HepG2 (cell line): ENCODE data around the gene ZNF440. TPM values are rescaled to one million over a fixed set of nuclear protein-coding genes. Genes with fewer than 3 reads are reported as not detected.
A peak's percentile ranks its signal among the peaks of the same experiment; 100 is the strongest.
"Not testable (repeated sequence)": the region's sequence is repeated elsewhere in the genome, so short reads cannot be mapped to it uniquely, and the experiment has no call there.

Experiments used
- ASH2L ChIP-seq: fragments of 300-600, 200-600 bp; sonication (generic); IDR thresholded peaks from 2 replicates; pipeline ENCODE4 v1.7.0; 2017; ENCODE audit warnings: low read depth, mild to moderate bottlenecking, moderate library complexity, mixed read lengths, low read length; ENCODE audit not compliant: insufficient read length
- FOXC1 ChIP-seq: sonication (generic); formaldehyde crosslinking; IDR thresholded peaks from 2 replicates; pipeline ENCODE4 v1.8.0; 2022; ENCODE audit warnings: mild to moderate bottlenecking, missing genetic modification reagents, borderline replicate concordance
- FOXK2 ChIP-seq: fragments of 450-650 bp; IDR thresholded peaks from 2 replicates; pipeline ENCODE4 v1.6.1; 2016
- GATAD2A ChIP-seq: IDR thresholded peaks from 2 replicates; pipeline ENCODE4 v1.6.1; 2016
- HDAC2 ChIP-seq: sonication (generic); formaldehyde crosslinking; IDR thresholded peaks from 2 replicates; pipeline ENCODE4 v1.4.0; 2020; ENCODE audit warnings: missing genetic modification reagents
- HMG20B ChIP-seq: conservative IDR thresholded peaks from 2 replicates; pipeline ENCODE4 v1.6.1; 2016; ENCODE audit warnings: missing genetic modification reagents, missing compliant biosample characterization
- HNF4G ChIP-seq, 2 experiments: sonication (generic) in 1 of 2; formaldehyde crosslinking in 1 of 2; IDR thresholded peaks; 2 replicates each; pipeline versions ENCODE4 v1.4.0 to v1.6.1; 2011 to 2020; ENCODE audit warnings: borderline replicate concordance in 2 of 2, low read depth in 2 of 2, mild to moderate bottlenecking in 2 of 2, low read length in 1 of 2, missing genetic modification reagents in 1 of 2, moderate library complexity in 1 of 2
- KLF16 ChIP-seq, 2 experiments: sonication (generic) in 1 of 2; formaldehyde crosslinking in 1 of 2; IDR thresholded peaks; 2 replicates each; pipeline versions ENCODE4 v1.6.1 to v1.8.0; 2016 to 2023; ENCODE audit warnings: missing genetic modification reagents in 2 of 2, missing compliant biosample characterization in 1 of 2
- MIER2 ChIP-seq: IDR thresholded peaks from 2 replicates; pipeline ENCODE4 v1.6.1; 2016; ENCODE audit warnings: missing biosample characterization, missing genetic modification reagents
- MIXL1 ChIP-seq: IDR thresholded peaks from 2 replicates; pipeline ENCODE4 v1.6.1; 2016
- NR2F6 ChIP-seq, 2 experiments: IDR thresholded peaks; 2 replicates each; pipeline ENCODE4 v1.6.1; 2016; ENCODE audit warnings: antibody characterized with exemption in 1 of 2, mild to moderate bottlenecking in 1 of 2
- PITX1 ChIP-seq: sonication (generic); formaldehyde crosslinking; IDR thresholded peaks from 2 replicates; pipeline ENCODE4 v1.5.1; 2020; ENCODE audit warnings: mild to moderate bottlenecking, missing genetic modification reagents
- RARA ChIP-seq: IDR thresholded peaks from 2 replicates; pipeline ENCODE4 v1.6.1; 2016; ENCODE audit warnings: missing genetic modification reagents, missing compliant biosample characterization
- RXRB ChIP-seq: IDR thresholded peaks from 2 replicates; pipeline ENCODE4 v1.6.1; 2016; ENCODE audit warnings: borderline replicate concordance, missing genetic modification reagents, missing compliant biosample characterization
- SIX1 ChIP-seq: sonication (generic); formaldehyde crosslinking; IDR thresholded peaks from 2 replicates; pipeline ENCODE4 v1.4.0; 2020; ENCODE audit warnings: missing genetic modification reagents, borderline replicate concordance
- SOX6 ChIP-seq, 2 experiments: fragments of 450-650 bp in 1 of 2; sonication (generic) in 1 of 2; formaldehyde crosslinking in 1 of 2; IDR thresholded peaks; 2 replicates each; pipeline versions ENCODE4 v1.4.0 to v1.6.1; 2017 to 2020; ENCODE audit warnings: antibody characterized with exemption in 1 of 2, mild to moderate bottlenecking in 1 of 2, missing genetic modification reagents in 1 of 2
- ZGPAT ChIP-seq: IDR thresholded peaks from 2 replicates; pipeline ENCODE4 v1.6.1; 2016; ENCODE audit warnings: mild to moderate bottlenecking
- ZMYM2 ChIP-seq: sonication (generic); formaldehyde crosslinking; IDR thresholded peaks from 2 replicates; pipeline ENCODE4 v1.8.0; 2022; ENCODE audit warnings: mild to moderate bottlenecking, missing genetic modification reagents
- ZNF292 ChIP-seq: sonication (generic); formaldehyde crosslinking; IDR thresholded peaks from 2 replicates; pipeline ENCODE4 v1.8.1; 2022; ENCODE audit warnings: mild to moderate bottlenecking, low read depth, missing genetic modification reagents, borderline replicate concordance
- ZNF441 ChIP-seq: sonication (generic); formaldehyde crosslinking; IDR thresholded peaks from 2 replicates; pipeline ENCODE4 v1.7.0; 2021; ENCODE audit warnings: missing genetic modification reagents, borderline replicate concordance
- ZNF574 ChIP-seq: sonication (generic); formaldehyde crosslinking; IDR thresholded peaks from 2 replicates; pipeline ENCODE4 v1.4.0; 2020; ENCODE audit warnings: missing genetic modification reagents
- ZNF614 ChIP-seq: IDR thresholded peaks from 2 replicates; pipeline ENCODE4 v1.6.1; 2018; ENCODE audit warnings: missing biosample characterization, missing genetic modification reagents, inconsistent platforms, borderline replicate concordance
- polyA plus RNA-seq, 8 experiments: library from polyadenylated mRNA; depleted of rRNA in 3 of 8; stranded (reverse) in 7 of 8; unstranded in 1 of 8; fragments of >200 nt; fragmentation: Illumina TruSeq in 4 of 8; extraction: Trizol in 4 of 8; gene quantifications; 2 replicates each; pipeline versions ENCODE4 v1.2.1 to v1.2.3, GENCODE V29; 2011 to 2016; ENCODE audit warnings: low read depth in 4 of 8, missing spikeins in 1 of 8, mixed read lengths in 1 of 8; ENCODE audit not compliant: insufficient read depth in 1 of 8
- total RNA-seq, 5 experiments: library from RNA; depleted of rRNA; stranded (reverse); fragments of >200 nt; fragmentation: Illumina TruSeq; extraction: Trizol; gene quantifications; 2 replicates each; pipeline ENCODE4 v1.2.3, GENCODE V29; 2016; ENCODE audit warnings: low read depth in 1 of 5
- TF ChIP-seq, protein P1 (sequence below), 2 experiments: sonication (generic) in 1 of 2; formaldehyde crosslinking in 1 of 2; IDR thresholded peaks; 2 replicates each; pipeline versions ENCODE4 v1.4.0 to v1.6.1; 2018 to 2020; ENCODE audit warnings: missing genetic modification reagents in 2 of 2, borderline replicate concordance in 1 of 2, low read depth in 1 of 2, mild to moderate bottlenecking in 1 of 2, missing biosample characterization in 1 of 2

The ZNF440 gene
- total and polyA plus RNA-seq, 2 of the 13 experiments (the other 11 are each of a cell fraction or from before 2014, with no cell fraction given): 2.7 to 12.4 TPM

GRCh38 chr19:11776669-11777068 is 37.4 kb upstream of the ZNF440 start (continued):
- TF ChIP-seq MIXL1 (CRISPR knock-in tag) (peak; percentile 84), SOX6 (CRISPR knock-in tag; IDR thresholded peaks at IDR 0.05) (peak; percentile 58), ZNF574 (CRISPR knock-in tag) (0 out of 2 replicates have a peak, but pooled peaks have one; percentile 32), NR2F6 (IDR thresholded peaks at IDR 0.05) (peak; percentile 49; the same call in 1 of the 2 replicates), NR2F6 (CRISPR knock-in tag; IDR thresholded peaks at IDR 0.05) (peak; percentile 54), MIER2 (0 out of 2 replicates have a peak, but pooled peaks have one; percentile 36), GATAD2A (CRISPR knock-in tag) (peak; percentile 57; the same call in 1 of the 2 replicates), ZMYM2 (CRISPR knock-in tag) (peak; percentile 61; the same call in 1 of the 2 replicates), RXRB (CRISPR knock-in tag) (peak; percentile 55; the same call in 1 of the 2 replicates), ZNF441 (CRISPR knock-in tag) (0 out of 2 replicates have a peak, but pooled peaks have one; percentile 77), FOXC1 (CRISPR knock-in tag) (0 out of 2 replicates have a peak, but pooled peaks have one; percentile 38), KLF16 (CRISPR knock-in tag; IDR thresholded peaks at IDR 0.05) (0 out of 4 replicates have a peak, but pooled peaks of 1 of the 2 experiments have one; percentile 22), HNF4G (IDR thresholded peaks at IDR 0.05; ENCODE audit: borderline replicate concordance, low read depth, low read length) (peak; percentile 74), PITX1 (CRISPR knock-in tag) (peak; percentile 87), FOXK2 (peak; percentile 58; the same call in 1 of the 2 replicates), SIX1 (CRISPR knock-in tag) (0 out of 2 replicates have a peak, but pooled peaks have one; percentile 9), ZGPAT (CRISPR knock-in tag) (peak; percentile 76), ASH2L (peak; percentile 50), ZNF292 (CRISPR knock-in tag) (peak; percentile 60), RARA (CRISPR knock-in tag) (peak; percentile 52), ZNF614 (CRISPR knock-in tag) (0 out of 2 replicates have a peak, but pooled peaks have one; percentile 60), HMG20B (CRISPR knock-in tag) (0 out of 2 replicates have a peak, but pooled peaks have one; percentile 19), HDAC2 (peak; percentile 42; the same call in 1 of the 2 replicates)
- TF ChIP-seq SOX6 (IDR thresholded peaks at IDR 0.05); HNF4G (CRISPR knock-in tag; IDR thresholded peaks at IDR 0.05; ENCODE audit: borderline replicate concordance, low read depth): not testable (repeated sequence)
- TF ChIP-seq, protein P1, sequence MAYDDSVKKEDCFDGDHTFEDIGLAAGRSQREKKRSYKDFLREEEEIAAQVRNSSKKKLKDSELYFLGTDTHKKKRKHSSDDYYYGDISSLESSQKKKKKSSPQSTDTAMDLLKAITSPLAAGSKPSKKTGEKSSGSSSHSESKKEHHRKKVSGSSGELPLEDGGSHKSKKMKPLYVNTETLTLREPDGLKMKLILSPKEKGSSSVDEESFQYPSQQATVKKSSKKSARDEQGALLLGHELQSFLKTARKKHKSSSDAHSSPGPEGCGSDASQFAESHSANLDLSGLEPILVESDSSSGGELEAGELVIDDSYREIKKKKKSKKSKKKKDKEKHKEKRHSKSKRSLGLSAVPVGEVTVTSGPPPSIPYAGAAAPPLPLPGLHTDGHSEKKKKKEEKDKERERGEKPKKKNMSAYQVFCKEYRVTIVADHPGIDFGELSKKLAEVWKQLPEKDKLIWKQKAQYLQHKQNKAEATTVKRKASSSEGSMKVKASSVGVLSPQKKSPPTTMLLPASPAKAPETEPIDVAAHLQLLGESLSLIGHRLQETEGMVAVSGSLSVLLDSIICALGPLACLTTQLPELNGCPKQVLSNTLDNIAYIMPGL (CRISPR knock-in tag; IDR thresholded peaks at IDR 0.05; ENCODE audit: borderline replicate concordance in 1 of 2, low read depth in 1 of 2): 0 out of 4 replicates have a peak, but pooled peaks of 1 of the 2 experiments have one; percentile 26
